BLaER1 (cell line): ENCODE data around the gene LRRC2.
"Not testable (repeated sequence)": the region's sequence is repeated elsewhere in the genome, so short reads cannot be mapped to it uniquely, and the experiment has no call there.

Source experiments
- H3K27ac ChIP-seq: shearing (Covaris generic); formaldehyde crosslinking; 2 replicates; pipeline ENCODE4 v1.8.1; 2022
- H3K27me3 ChIP-seq: shearing (Covaris generic); formaldehyde crosslinking; 2 replicates; pipeline ENCODE4 v1.8.1; 2022
- H3K36me3 ChIP-seq: shearing (Covaris generic); formaldehyde crosslinking; 2 replicates; pipeline ENCODE4 v1.8.1; 2022
- H3K4me1 ChIP-seq: shearing (Covaris generic); formaldehyde crosslinking; 2 replicates; pipeline ENCODE4 v1.8.1; 2022
- H3K4me2 ChIP-seq: shearing (Covaris generic); formaldehyde crosslinking; 2 replicates; pipeline ENCODE4 v1.8.1; 2022
- H3K4me3 ChIP-seq: shearing (Covaris generic); formaldehyde crosslinking; 2 replicates; pipeline ENCODE4 v1.8.1; 2022
- H3K9ac ChIP-seq: shearing (Covaris generic); formaldehyde crosslinking; 2 replicates; pipeline ENCODE4 v1.8.1; 2022
- H3K9me3 ChIP-seq: shearing (Covaris generic); formaldehyde crosslinking; 2 replicates; pipeline ENCODE4 v1.8.1; 2022
- H4K20me1 ChIP-seq: shearing (Covaris generic); formaldehyde crosslinking; 2 replicates; pipeline ENCODE4 v1.8.1; 2022
- Cebpa-rat ChIP-seq: shearing (Covaris generic); IDR thresholded peaks from 2 replicates; pipeline ENCODE4 v1.8.1; 2022

The LRRC2 gene

GRCh38 chr3:46558184-46559043 is 7.7 kb downstream of the LRRC2 start:
- peak overlapping the region; percentile 78 for H3K4me2 ChIP-seq
- peak overlapping the region; percentile 79 for H3K27ac ChIP-seq
- H3K27me3 ChIP-seq = no peaks in the 10 kb centered on the region

GRCh38 chr3:46557814-46558183 is 8.3 kb downstream of the LRRC2 start:
- H3K4me2 ChIP-seq = peak overlapping the region; percentile 78
- H3K9ac ChIP-seq = no peak overlapping the region
- H3K4me1 ChIP-seq = peaks cover 37% of the 10 kb centered on the region
- H3K27me3 ChIP-seq = no peaks in the 10 kb centered on the region
- TF ChIP-seq Cebpa-rat = no peak
- no peaks in the 10 kb centered on the region for H3K36me3 ChIP-seq
- peak overlapping the region; percentile 79; the same call in 1 of the 2 replicates for H3K27ac ChIP-seq
- H4K20me1 ChIP-seq = no peaks in the 10 kb centered on the region
- no peak overlapping the region for H3K4me3 ChIP-seq
- peaks cover 26% of the 10 kb centered on the region for H3K9me3 ChIP-seq

More at GRCh38 chr3:46558184-46559043, 7.7 kb downstream of the LRRC2 start:
- no peaks in the 10 kb centered on the region for H4K20me1 ChIP-seq
- H3K36me3 ChIP-seq = no peaks in the 10 kb centered on the region
- H3K4me1 ChIP-seq = peaks cover 35% of the 10 kb centered on the region
- peak overlapping the region; percentile 65 for H3K4me3 ChIP-seq
- no peak for TF ChIP-seq Cebpa-rat
- H3K9ac ChIP-seq = peak overlapping the region; percentile 78
- H3K9me3 ChIP-seq = peaks cover 26% of the 10 kb centered on the region

- H4K20me1 ChIP-seq = no peaks in the 10 kb centered on the region
These were observed 12.9 kb downstream of the LRRC2 start for GRCh38 chr3:46553154-46553553.

GRCh38 chr3:46552538-46552937 is 13.6 kb downstream of the LRRC2 start:
- Histone ChIP-seq H3K9me3 (peaks cover 53% of the 10 kb centered on the region), H3K27ac (no peak overlapping the region), H3K9ac (no peak overlapping the region), H3K36me3 (peaks cover 14% of the 10 kb centered on the region), H3K27me3 (no peaks in the 10 kb centered on the region), H3K4me2 (peak overlapping the region; percentile 32), H4K20me1 (no peaks in the 10 kb centered on the region), H3K4me1 (peaks cover 65% of the 10 kb centered on the region), H3K4me3 (no peak overlapping the region)
- TF ChIP-seq Cebpa-rat = no peak

More at GRCh38 chr3:46553154-46553553, 12.9 kb downstream of the LRRC2 start:
- TF ChIP-seq Cebpa-rat = no peak
- Histone ChIP-seq H3K27ac (no peak overlapping the region), H3K27me3 (no peaks in the 10 kb centered on the region), H3K4me1 (peaks cover 67% of the 10 kb centered on the region), H3K4me2 (no peak overlapping the region), H3K9ac (no peak overlapping the region), H3K9me3 (peaks cover 53% of the 10 kb centered on the region), H3K4me3 (no peak overlapping the region), H3K36me3 (peaks cover 14% of the 10 kb centered on the region)

GRCh38 chr3:46551615-46552014 is 14.5 kb downstream of the LRRC2 start:
- H3K4me1 ChIP-seq = peaks cover 72% of the 10 kb centered on the region
- peak overlapping the region; percentile 78; the same call in 1 of the 2 replicates for H3K27ac ChIP-seq
- peaks cover 14% of the 10 kb centered on the region for H3K36me3 ChIP-seq
- TF ChIP-seq Cebpa-rat = no peak
- no peaks in the 10 kb centered on the region for H4K20me1 ChIP-seq
- H3K9ac ChIP-seq = no peak overlapping the region
- H3K4me2 ChIP-seq = no peak overlapping the region
- H3K4me3 ChIP-seq = no peak overlapping the region
- H3K27me3 ChIP-seq = no peaks in the 10 kb centered on the region
- peaks cover 49% of the 10 kb centered on the region for H3K9me3 ChIP-seq

- Histone ChIP-seq H3K9ac (0 out of 2 replicates have a peak overlapping the region, but pooled peaks have one; percentile 39), H3K9me3 (peaks cover 39% of the 10 kb centered on the region), H3K4me1 (peaks cover 75% of the 10 kb centered on the region), H3K27ac (peak overlapping the region; percentile 78), H4K20me1 (no peaks in the 10 kb centered on the region), H3K27me3 (no peaks in the 10 kb centered on the region), H3K4me3 (no peak overlapping the region), H3K36me3 (peaks cover 14% of the 10 kb centered on the region), H3K4me2 (peak overlapping the region; percentile 80)
- no peak for TF ChIP-seq Cebpa-rat
These were observed 16.1 kb downstream of the LRRC2 start for GRCh38 chr3:46549989-46550388.

- peak overlapping the region; percentile 78 for H3K27ac ChIP-seq
These were observed 16.6 kb downstream of the LRRC2 start for GRCh38 chr3:46549408-46549904.

GRCh38 chr3:46548611-46549010 is 17.5 kb downstream of the LRRC2 start:
- not testable (repeated sequence) for H4K20me1 ChIP-seq, H3K27me3 ChIP-seq, H3K9ac ChIP-seq, H3K4me3 ChIP-seq
- Histone ChIP-seq H3K9me3 (peaks cover 26% of the 10 kb centered on the region), H3K4me1 (peaks cover 89% of the 10 kb centered on the region), H3K4me2 (peak overlapping the region; percentile 80; the same call in 1 of the 2 replicates), H3K36me3 (peaks cover 14% of the 10 kb centered on the region), H3K27ac (peak overlapping the region; percentile 78)

More at GRCh38 chr3:46549408-46549904, 16.6 kb downstream of the LRRC2 start:
- H3K36me3 ChIP-seq = peaks cover 14% of the 10 kb centered on the region
- peak; percentile 65; the same call in 1 of the 2 replicates for TF ChIP-seq Cebpa-rat
- peaks cover 80% of the 10 kb centered on the region for H3K4me1 ChIP-seq
- H3K9me3 ChIP-seq = peaks cover 34% of the 10 kb centered on the region
- no peak overlapping the region for H3K4me3 ChIP-seq
- H4K20me1 ChIP-seq = no peaks in the 10 kb centered on the region
- no peaks in the 10 kb centered on the region for H3K27me3 ChIP-seq
- peak overlapping the region; percentile 39; the same call in 1 of the 2 replicates for H3K9ac ChIP-seq
- H3K4me2 ChIP-seq = peak overlapping the region; percentile 80

GRCh38 chr3:46546896-46547440 is 19.1 kb downstream of the LRRC2 start:
- Histone ChIP-seq H3K4me2 (peak overlapping the region; percentile 64; the same call in 1 of the 2 replicates), H3K36me3 (peaks cover 14% of the 10 kb centered on the region), H3K9me3 (peaks cover 25% of the 10 kb centered on the region), H3K4me1 (peaks cover 90% of the 10 kb centered on the region), H4K20me1 (no peaks in the 10 kb centered on the region), H3K27me3 (no peaks in the 10 kb centered on the region), H3K27ac (peak overlapping the region; percentile 77), H3K9ac (peak overlapping the region; percentile 8; the same call in 1 of the 2 replicates), H3K4me3 (no peak overlapping the region)
- no peak for TF ChIP-seq Cebpa-rat
